Skeletal muscle tissue (tissue), 4 donors: ENCODE data around the gene LAMA4. TPM values are rescaled to one million over a fixed set of nuclear protein-coding genes. Genes with fewer than 3 reads are reported as not detected.

Experiments
- H3K27ac ChIP-seq: one replicate; pipeline ENCODE4 v1.7.0; 2013; ENCODE audit warnings: mild to moderate bottlenecking, low read depth, low read length, inconsistent platforms
- H3K27me3 ChIP-seq, 3 donors: one replicate each; pipeline ENCODE4 v1.7.0; 2013; ENCODE audit warnings: low read length in 3 of 3; ENCODE audit not compliant: control insufficient read depth in 3 of 3, insufficient read depth in 3 of 3
- H3K36me3 ChIP-seq, 3 donors: one replicate each; pipeline ENCODE4 v1.7.0; 2013; ENCODE audit warnings: low read length in 3 of 3; ENCODE audit not compliant: control insufficient read depth in 3 of 3, insufficient read depth in 3 of 3
- H3K4me1 ChIP-seq, 3 donors: one replicate each; pipeline ENCODE4 v1.7.0; 2013; ENCODE audit warnings: low read length in 3 of 3, mild to moderate bottlenecking in 3 of 3; ENCODE audit not compliant: control insufficient read depth in 3 of 3, insufficient read depth in 3 of 3
- H3K4me3 ChIP-seq, 3 donors: one replicate each; pipeline ENCODE4 v1.7.0; 2013; ENCODE audit warnings: low read length in 3 of 3
- H3K9ac ChIP-seq, 3 donors: one replicate each; pipeline ENCODE4 v1.7.0; 2013; ENCODE audit warnings: low read length in 3 of 3, mild to moderate bottlenecking in 3 of 3, moderate library complexity in 2 of 3, low read depth in 1 of 3
- H3K9me3 ChIP-seq, 3 donors: one replicate each; pipeline ENCODE4 v1.7.0; 2013; ENCODE audit warnings: low read length in 3 of 3; ENCODE audit not compliant: control insufficient read depth in 3 of 3
- total RNA-seq: library from RNA; depleted of rRNA; stranded (reverse); fragments of >200 nt; gene quantifications from one replicate; pipeline ENCODE4 v1.2.3, GENCODE V29; 2014
- donor health status: Osteomylitis.

The LAMA4 gene
- total RNA-seq, 1 donor from 2014 or later, result 248 TPM

DNA sequence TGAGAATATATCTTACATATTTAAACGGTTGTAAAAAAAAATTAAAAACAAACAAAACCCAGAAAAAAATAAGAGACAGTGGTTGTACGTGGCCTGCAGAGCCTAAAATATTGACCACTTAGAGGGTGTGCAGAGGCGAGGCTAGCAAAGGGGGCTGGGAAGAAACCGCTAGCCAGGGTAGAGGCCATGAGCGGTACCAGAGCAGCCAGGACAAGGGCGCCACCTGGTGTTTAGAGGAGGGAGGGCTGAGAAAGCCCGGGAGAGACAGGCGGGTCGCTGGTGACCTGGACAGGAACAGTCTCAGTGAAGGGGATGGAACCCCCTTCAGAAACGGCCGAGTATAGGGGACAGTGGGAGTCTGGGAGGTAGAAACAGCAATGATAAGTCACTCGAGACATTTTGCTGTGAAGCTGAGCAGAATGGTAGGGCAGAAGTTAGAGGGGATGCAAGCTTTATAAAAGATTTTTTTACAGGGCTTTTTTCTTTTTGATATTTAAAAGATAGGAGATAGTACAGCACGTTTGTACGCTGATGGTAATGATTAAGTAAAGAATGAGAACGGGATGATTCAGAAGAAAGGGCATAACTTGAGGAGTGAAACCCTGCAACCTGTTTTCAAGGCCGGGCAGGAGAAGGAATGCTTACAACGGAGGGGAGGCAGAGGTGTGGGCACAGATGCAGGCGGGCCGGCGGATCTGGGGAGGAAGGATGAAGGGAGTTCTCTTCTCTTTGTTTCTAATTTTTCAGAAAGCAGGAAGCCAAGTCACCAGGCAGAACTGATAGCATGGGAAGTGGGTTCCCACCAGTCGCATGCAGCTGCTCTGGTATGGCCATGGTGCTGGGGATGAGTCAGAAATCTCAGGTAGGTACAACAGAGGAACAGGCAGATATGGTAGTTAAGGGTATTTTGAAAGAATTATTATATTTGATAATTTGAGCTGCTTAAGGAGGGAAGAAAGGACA, 90.8 kb downstream of the LAMA4 start:
- Histone ChIP-seq H3K27me3 (peaks cover 0 to 3% (median 0%) of the 10 kb centered on the region in 3 donors), H3K36me3 (peaks cover 11 to 21% (median 11%) of the 10 kb centered on the region in 3 donors), H3K9ac (no peak overlapping the region), H3K4me1 (no peaks in the 10 kb centered on the region), H3K27ac (no peak overlapping the region), H3K9me3 (no peaks in the 10 kb centered on the region), H3K4me3 (no peak overlapping the region)

DNA sequence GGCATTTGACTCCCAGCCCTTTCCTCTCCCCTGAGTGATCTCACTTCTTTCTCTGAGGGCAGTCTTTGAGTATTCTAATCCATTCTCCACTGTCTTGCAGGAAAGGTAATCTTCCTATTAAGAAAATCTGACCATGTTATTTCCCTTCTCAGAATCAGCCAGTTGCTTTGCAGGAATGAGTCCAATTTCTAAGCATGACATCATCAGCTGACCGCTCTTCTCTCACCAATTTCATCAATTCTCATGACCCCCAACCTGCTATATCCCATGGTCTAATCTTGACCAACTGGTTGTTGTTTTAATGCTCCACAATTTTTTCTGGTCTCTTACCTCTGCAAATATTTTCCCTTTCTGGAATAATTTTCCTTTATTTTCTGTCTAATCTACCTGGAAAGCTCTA, 93.6 kb downstream of the LAMA4 start:
- H3K36me3 ChIP-seq, result peaks cover 11 to 14% (median 11%) of the 10 kb centered on the region in 3 donors
- H3K27me3 ChIP-seq, result peaks cover 0 to 2% (median 0%) of the 10 kb centered on the region in 3 donors
- no peak overlapping the region for H3K27ac ChIP-seq
- H3K9ac ChIP-seq, result no peak overlapping the region
- H3K4me3 ChIP-seq, result no peak overlapping the region
- H3K4me1 ChIP-seq, result no peaks in the 10 kb centered on the region
- no peaks in the 10 kb centered on the region for H3K9me3 ChIP-seq

DNA sequence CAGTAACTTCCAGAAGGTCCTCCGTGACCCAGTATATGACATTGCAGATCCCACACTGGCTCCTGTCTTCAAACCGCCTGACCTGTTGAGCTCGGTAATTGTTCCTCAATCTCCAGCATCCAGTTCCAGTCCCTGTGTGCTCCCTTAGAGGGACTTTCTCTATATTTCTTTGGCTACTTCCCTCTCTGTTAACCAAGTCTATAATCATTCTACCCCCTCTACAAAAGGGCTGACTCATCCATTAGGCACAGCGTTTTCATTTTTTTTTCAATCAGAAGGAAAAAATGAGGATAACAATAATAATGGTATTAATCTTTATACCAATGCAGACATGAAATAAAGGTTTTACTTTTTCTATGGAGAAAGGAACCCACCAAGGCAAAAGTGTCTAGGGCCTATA, 97.7 kb downstream of the LAMA4 start:
- no peaks in the 10 kb centered on the region for H3K27me3 ChIP-seq
- H3K4me1 ChIP-seq, result no peaks in the 10 kb centered on the region
- peaks cover 0 to 4% (median 0%) of the 10 kb centered on the region in 3 donors for H3K36me3 ChIP-seq
- H3K9ac ChIP-seq, result no peak overlapping the region
- H3K27ac ChIP-seq, result no peak overlapping the region
- H3K4me3 ChIP-seq, result no peak overlapping the region
- H3K9me3 ChIP-seq, result no peaks in the 10 kb centered on the region

DNA sequence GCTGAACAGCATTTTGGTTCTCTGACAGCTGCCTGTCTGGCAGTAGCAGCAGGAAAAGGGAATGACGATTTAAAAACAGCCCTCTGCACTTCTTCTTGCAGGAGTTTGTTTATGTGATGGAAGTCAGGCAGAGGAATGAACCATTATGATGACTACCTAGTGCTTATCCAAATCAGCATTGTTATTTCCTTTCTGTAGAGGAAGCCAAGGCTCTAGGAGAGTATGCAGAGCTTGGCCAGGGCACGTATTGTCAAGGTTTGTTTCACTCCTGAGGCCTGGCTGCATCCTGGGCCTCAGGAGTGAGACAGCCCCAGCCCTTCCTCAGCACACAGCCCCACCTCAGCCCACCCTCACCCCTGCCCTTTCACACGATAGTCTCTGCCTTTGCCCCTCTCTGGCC, 98.5 kb downstream of the LAMA4 start:
- H3K9me3 ChIP-seq, result no peaks in the 10 kb centered on the region
- H3K4me3 ChIP-seq, result no peak overlapping the region
- no peaks in the 10 kb centered on the region for H3K27me3 ChIP-seq
- no peak overlapping the region for H3K27ac ChIP-seq
- no peaks in the 10 kb centered on the region for H3K4me1 ChIP-seq
- peaks cover 0 to 4% (median 0%) of the 10 kb centered on the region in 3 donors for H3K36me3 ChIP-seq
- H3K9ac ChIP-seq, result no peak overlapping the region

DNA sequence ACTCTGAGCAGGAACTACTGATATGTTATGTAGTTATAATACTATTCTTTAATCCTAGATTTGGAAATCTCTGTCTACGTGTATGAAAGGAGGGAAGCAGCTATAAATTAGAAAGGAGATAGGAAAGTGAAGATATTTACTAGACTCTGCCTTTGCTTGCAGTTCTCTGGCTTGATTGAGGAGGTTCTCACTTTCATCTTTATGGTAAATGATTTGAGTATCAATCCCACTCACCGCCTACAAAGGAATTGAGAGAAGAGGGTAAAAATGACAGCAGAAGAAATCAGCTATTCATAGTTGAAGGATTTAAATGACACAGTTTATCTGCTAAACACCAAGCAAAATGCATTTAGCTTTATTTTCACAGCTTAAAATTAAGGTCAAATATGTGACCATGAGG, 99.7 kb downstream of the LAMA4 start:
- Histone ChIP-seq H3K27me3 (no peaks in the 10 kb centered on the region), H3K36me3 (peaks cover 0 to 2% (median 0%) of the 10 kb centered on the region in 3 donors), H3K4me3 (no peak overlapping the region), H3K4me1 (no peaks in the 10 kb centered on the region), H3K9me3 (no peaks in the 10 kb centered on the region), H3K9ac (no peak overlapping the region), H3K27ac (no peak overlapping the region)

GRCh38 chr6:112153926-112154607, 100.3 kb downstream of the LAMA4 start:
- Histone ChIP-seq H3K36me3 (no peaks in the 10 kb centered on the region), H3K9ac (no peak overlapping the region), H3K4me3 (no peak overlapping the region), H3K4me1 (no peaks in the 10 kb centered on the region), H3K27ac (no peak overlapping the region), H3K9me3 (no peaks in the 10 kb centered on the region), H3K27me3 (no peaks in the 10 kb centered on the region)

DNA sequence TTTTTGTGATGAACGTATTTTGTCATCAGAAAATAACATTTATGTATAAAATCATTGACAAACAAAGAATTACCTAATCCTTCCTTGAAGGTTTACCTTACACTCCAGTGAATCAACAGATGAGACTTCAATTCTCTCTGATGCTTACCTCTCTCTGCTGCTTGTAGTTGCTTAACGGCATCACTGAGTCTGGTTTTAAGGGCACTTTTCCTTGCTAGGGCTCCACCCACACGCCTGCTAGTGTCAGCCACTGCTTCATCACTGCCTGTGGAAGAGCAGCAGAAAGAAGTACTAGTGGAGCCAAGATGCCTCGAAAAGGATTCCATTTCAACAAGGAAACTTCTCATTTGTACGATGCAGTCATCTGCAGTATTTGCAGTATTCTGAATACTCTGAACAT, 104.0 kb downstream of the LAMA4 start:
- H3K36me3 ChIP-seq, result peaks cover 0 to 3% (median 3%) of the 10 kb centered on the region in 3 donors
- H3K4me3 ChIP-seq, result no peak overlapping the region
- no peak overlapping the region for H3K9ac ChIP-seq
- no peaks in the 10 kb centered on the region for H3K4me1 ChIP-seq
- H3K9me3 ChIP-seq, result no peaks in the 10 kb centered on the region
- peak overlapping the region; percentile 46 for H3K27ac ChIP-seq
- H3K27me3 ChIP-seq, result no peaks in the 10 kb centered on the region

- H3K27me3 ChIP-seq, result no peaks in the 10 kb centered on the region
- H3K36me3 ChIP-seq, result peaks cover 0 to 4% (median 3%) of the 10 kb centered on the region in 3 donors
- H3K27ac ChIP-seq, result no peak overlapping the region
- H3K9me3 ChIP-seq, result no peaks in the 10 kb centered on the region
- H3K4me3 ChIP-seq, result no peak overlapping the region
- H3K9ac ChIP-seq, result no peak overlapping the region
- H3K4me1 ChIP-seq, result no peaks in the 10 kb centered on the region
Measured at GRCh38 chr6:112149719-112150263, 104.6 kb downstream of the LAMA4 start.

GRCh38 chr6:112149236-112149635, 105.1 kb downstream of the LAMA4 start:
- Histone ChIP-seq H3K9ac (no peak overlapping the region), H3K9me3 (no peaks in the 10 kb centered on the region), H3K27ac (no peak overlapping the region), H3K36me3 (peaks cover 2 to 8% (median 3%) of the 10 kb centered on the region in 3 donors), H3K27me3 (no peaks in the 10 kb centered on the region), H3K4me3 (no peak overlapping the region), H3K4me1 (no peaks in the 10 kb centered on the region)

DNA sequence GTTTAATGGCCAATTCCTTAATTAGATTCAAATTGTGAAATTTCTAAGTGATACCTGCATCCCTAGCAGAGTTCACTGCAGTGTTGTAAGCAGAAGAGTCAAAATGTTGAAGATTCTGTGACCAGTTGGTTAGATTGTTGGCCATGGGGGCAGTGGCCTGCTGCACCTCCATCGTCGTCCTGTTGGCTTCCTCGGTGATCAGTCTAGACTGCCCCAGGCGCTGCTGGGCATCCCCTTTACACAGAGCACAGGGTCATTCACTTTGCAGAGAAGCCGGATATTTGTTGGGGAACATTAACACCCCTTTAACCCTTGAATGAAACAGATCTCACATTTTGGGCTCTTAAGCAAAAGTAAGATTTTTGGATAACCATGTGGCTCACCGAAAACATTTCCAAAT, 106.3 kb downstream of the LAMA4 start:
- H3K27me3 ChIP-seq, result no peaks in the 10 kb centered on the region
- H3K9me3 ChIP-seq, result no peaks in the 10 kb centered on the region
- H3K9ac ChIP-seq, result no peak overlapping the region
- peaks cover 4 to 8% (median 6%) of the 10 kb centered on the region in 3 donors for H3K36me3 ChIP-seq
- H3K4me3 ChIP-seq, result no peak overlapping the region
- H3K27ac ChIP-seq, result no peak overlapping the region
- no peaks in the 10 kb centered on the region for H3K4me1 ChIP-seq
